HG02610 (cell line): ENCODE data around the gene CENPP.

Experiments
- ATAC-seq: cut with Tn5 transposase; IDR thresholded peaks from one replicate; pipeline ENCODE4 v1.9.1; 2021; ENCODE audit warnings: mild to moderate bottlenecking, moderate library complexity; ENCODE audit not compliant: unreplicated experiment

Gene CENPP

DNA sequence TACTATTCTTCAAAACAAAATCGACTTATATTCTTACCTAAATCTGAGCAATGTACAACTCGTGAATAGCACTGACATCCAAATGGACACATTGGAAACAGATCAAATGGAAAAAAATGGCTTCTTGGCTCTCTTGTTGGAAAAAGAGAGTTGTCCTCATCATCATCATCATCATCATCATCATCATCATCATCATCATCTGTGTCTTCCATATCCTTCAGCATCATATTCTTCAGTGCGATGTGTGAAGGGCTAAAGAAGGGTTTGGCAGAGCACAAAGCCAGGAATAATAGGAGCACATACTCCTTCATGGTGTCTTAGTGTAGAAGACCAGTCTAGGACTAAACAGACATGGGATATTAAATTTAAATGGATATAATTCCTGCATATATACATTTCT is 148.8 kb downstream of the CENPP start:
- no peak for ATAC-seq

DNA sequence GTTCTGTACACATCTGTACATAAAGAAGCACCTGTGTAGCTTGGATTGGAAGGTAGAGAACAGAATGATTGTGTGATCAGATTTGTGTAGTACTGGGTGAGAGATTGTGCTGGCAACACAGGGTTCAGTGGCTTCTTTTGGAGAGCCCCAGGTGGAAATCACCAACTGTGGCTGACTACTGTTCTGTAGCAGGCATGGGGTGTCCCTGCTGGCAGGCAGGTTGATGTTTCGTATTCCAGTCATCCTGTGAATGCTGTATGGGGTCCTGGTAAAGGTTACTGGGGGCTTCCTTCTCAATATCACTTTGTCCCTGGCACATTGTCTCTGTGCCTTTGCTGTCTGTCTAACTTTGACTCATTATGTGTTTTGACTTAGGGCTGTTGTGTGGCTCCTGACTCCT is 151.2 kb downstream of the CENPP start:
- ATAC-seq: peak; percentile 85

DNA sequence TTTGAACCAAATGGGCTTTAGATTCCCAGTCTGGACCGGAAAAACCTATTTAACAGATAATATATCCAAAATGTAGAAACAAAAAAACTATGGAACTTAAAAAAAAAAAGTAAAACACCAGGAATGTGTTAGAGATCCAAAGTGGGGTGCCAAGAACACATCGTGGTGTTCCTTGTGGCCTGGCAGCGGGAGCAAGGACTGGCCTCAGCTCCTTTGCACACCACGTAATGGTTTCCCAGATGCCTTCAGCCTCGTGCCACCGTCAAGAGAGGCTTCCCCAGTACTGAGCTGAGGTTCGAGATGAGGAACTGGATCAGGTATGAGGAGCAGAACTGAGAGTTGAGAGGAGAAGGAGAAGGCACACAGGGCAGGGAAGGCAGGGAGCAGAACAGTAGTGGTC is 153.0 kb downstream of the CENPP start:
- no peak for ATAC-seq

DNA sequence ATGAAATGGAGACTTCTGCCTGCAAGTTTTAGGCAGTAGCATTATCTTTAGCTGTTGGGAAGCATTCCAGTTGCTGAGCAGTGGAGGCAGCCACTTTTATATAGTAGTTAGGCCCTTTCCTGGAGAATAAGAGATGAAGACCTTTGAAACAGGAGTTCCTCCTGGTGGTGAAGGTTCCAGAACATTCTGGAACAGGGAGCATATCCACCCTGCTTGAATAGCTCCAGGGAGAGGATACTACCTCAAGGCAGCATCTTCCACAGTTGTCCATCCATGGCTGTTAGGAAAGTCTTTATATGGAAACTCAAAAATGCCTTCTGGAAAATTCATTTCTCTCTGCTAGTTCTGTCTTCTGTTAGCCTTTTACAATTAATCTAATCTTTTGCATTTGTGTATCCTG is 153.6 kb downstream of the CENPP start:
- no peak for ATAC-seq

DNA sequence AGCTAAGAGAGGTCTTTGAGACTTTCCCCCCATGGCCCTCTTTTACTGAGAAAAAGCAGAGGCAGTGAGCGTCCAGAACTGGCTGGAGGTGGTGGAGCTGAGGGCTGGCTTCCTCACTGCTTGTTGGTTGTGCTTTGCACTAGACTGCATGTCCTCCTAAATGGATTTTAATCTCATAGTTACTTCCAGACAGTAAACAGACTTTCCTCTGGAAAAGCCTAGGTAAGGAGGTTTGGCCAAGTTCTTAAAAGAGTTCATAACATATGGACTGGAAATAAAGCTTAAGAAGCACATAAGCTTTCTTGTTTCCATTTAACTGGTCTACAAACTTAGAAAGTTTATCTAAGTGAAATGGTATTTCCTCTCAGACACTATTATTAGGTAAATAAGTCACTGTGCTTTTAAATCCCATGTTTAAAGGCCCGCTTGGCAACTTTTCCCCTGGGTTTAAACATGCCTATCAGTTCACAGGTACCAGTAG is 154.6 kb downstream of the CENPP start:
- ATAC-seq: no peak

DNA sequence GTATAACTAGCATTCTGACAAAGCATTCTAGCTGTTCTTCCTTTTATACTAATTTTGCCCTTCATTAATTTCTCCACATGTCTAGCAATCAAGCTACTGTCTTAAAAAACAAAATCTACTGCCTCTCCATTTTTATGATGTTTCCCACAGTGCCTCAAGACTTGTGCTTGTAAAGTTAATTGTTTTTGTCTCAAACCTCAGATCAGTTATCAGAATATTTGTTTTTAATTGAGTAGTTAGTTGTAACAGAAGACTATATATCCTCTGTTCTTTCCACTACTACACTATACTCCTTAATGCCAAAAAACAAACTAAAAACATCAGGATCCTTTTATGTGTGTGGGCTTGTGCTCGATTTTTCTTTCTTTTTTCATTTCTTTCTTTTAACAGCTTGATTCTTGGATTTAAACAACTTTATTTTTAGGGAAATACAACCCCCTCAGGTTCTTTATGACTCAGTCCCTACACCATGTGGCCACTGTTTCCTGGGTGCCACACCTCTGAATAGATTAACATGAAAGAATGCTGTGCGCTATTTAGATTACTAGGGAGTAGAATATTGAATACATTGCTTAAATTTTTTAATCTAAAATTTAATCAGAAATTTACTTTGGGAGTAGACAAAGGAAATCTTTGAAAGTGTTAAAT is 155.4 kb downstream of the CENPP start:
- peak; percentile 38 for ATAC-seq

DNA sequence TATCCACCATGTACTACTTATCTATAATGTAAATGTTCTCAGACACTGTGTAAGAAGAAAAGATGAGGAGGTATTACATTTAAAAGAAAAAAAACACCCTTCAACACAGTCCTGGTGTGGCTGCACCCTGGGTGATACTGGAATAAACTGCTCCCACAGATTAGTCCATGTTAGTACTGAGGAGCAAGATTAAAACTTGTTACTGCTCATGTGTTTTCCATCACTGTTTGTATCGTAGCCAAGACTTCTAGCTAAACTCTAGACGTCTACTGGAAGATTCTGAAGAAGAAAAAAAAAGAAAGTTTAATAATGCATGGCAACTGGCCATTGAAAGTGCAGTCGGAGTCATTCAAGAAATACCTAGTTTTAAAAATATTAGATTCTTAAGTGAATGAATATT is 156.6 kb downstream of the CENPP start, which contains the start of gene ASPN:
TSS of gene ASPN (minus strand) at position 178 of the 400 bp plus-strand sequence.
- ATAC-seq: no peak

DNA sequence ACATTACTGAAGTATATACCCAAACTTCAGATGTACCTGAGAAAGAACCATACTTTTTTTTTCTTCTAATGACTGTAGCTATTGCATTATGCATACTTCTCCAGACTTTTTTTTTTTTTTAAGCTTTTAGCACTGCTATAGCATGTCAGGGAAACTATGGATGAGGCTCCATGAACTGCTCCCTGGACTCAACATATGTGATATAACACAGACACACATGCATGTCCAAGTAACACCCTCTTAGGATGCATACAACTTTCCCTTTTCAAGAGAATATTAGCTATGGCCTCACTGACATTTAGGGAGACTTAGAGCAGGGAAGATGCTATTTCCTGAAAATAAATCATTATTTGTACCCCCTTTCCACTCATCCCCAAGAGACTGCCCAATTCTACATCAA is 157.1 kb downstream of the CENPP start:
- ATAC-seq: no peak

DNA sequence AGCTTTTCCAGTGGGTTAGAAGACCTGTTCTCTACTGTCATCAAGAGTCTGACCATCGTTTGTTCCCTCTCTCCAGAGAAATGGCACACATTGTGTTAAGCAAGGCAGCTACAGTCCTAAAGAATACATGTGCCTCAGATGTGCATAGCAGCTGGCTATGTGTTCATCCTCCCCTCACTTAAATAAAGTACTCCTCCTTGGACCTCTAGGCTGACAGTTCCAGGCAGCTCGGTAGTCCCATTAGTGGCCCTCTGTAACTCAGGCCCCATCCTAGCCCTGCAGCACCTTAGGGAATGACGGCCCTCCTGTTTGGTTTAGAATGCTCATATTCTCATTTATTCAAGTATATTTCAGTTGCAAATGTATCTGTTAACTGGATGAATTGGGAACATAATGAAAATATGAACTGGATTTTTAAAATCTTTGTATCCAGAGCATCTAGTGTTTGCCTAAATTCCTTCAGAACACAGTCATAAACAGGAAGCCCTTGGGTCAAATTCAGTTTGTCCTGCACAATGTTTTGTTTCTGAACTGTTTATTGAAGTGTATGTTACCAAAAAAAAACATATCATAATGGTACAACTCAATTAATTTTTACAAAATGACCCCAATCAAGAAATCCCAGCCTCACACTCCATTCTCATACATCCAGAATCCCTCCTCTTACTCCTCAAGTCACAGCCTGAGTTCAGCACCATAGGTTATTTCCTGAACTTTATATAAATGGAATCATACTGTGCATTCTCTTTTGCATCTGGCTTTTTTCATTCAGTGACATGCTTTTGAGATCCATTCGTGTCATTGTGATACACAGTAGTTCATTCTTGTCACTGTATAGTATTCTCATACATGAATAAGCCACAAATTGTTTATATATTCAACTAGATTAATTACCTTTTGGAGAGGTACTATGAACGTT is 158.1 kb downstream of the CENPP start:
- no peak for ATAC-seq

DNA sequence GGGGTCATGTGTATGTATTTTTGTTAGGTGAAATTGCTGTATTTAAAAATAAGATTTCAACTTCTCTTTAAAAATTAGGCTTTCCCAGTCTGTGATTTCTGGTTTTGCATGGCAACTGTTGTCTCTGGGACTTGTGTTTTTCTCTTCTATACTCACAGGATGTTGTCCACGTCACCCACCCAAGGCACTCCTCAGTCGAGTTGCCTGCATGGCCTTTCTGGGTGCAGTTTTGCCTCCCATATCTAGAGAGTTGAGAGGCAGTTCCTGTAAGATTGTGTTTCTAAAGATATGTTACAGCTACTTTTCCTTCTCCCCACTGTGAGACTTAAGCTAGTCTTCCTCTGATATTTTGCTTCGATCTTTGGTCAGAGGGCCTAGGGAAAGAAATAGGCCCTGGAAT is 158.8 kb downstream of the CENPP start:
- no peak for ATAC-seq

DNA sequence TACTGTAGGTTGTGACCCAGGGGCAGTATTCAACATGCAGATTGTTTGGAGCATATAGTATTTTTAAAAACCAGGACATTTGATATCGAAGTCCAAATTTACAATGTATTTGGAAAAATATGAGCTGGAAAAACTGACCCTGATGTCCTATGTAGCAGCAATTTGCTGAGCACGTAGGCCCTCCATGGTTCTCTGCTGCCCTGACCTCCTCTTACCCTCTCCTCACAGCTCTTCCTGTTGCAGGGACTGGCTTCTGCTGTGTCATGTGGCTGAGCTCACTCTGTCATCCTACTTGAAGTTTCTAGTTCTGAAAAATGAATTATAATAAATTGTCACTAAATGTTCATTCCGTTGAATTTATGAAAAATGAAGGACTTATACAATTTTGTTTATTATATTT is 160.6 kb downstream of the CENPP start:
- ATAC-seq: no peak

DNA sequence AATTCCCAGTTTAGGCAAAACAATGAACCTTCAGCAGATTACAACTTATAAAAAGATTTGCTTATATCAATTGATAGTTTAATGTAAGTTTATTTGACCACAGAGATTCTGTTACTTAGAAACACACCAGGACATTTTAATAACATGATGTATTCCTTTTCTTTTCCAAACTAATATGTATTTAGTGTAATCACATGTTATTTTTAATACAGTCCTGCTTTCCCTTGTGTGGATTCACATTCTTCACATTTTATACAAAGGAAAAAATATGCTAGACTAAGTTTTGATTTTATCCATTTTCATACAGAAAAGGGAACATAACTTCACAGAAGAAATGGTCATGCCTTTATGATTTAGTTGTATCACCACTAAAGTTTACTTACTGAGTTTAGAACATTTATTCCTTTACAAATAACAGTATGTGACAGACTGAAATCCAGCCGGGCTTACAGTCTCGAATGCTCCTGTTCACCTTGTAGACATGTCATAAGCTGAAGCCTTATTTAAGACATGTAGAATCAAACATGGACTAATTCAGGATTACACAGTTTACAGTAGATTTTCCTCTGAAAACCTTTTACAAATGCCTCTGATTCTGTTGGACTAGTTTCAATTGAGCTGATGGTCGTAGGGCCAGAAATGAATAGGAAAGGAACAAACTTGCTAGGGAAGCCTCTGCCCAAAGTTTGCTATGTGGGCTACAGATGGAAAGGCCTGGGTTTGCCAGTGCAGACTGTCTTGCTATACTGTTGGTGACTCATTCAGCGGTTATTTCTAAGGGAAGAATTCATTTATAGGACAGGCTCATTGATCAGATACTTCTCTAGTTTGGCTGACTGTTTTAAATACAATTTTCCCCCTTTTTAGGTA is 163.2 kb downstream of the CENPP start:
- no peak for ATAC-seq

DNA sequence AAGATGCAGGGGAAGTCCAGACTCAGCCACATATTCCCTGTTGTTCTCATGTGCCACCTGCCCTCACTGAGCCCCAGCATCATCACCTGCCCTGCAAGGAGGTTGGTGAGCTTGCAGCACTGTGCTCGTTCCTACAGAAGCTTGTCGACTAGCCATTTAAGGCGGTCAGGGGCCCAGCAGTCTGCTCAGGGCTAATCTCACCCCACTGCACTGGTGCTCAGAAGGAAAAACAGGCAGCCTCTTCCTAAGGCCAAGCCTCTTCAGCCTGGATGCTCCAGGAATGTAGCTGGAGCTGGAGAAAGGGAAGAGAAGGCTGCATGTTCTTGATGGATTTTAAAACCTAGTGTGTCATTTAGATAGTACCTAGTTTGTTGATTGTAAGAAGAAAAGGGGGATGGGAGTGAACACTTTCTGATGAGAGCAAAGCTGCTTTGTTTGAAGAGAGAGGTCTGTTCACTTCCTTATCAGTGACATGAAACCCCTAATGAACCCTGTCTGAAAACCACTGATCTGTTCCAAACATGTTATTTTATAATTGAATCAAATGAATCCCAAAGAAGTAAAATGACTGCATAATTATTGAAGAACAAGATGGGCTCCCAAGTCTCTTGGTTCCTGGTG is 167.1 kb downstream of the CENPP start:
- no peak for ATAC-seq

DNA sequence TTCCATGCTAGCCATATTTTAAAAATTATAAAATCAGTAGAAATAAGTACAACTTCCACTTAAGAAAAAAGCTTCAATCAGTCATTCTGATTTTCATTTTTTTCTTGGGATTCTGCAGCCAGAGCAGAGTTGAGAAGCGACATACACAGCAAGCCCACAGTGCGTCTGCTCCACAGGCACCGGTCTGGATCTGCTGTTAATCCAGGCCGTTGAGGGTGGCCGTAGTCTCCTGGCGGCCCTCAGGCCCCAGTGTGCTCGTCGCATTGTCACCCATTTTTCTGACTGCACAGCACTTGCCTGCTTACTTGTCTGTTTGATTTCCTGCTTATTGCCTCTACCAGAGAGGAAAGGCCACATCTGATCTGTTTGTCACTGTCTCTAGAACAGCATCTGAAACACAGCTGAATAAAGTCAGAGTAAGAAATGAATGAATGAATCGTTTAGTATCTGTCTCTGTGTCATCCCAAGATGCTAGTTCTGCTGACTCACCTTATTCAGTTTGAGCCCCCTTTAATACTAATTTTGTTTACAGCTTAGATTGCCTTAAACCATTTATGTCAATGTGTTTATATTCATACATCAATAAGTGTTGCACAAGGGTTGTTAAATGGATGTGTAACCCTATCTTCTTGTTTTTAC is 168.1 kb downstream of the CENPP start:
- ATAC-seq: no peak

DNA sequence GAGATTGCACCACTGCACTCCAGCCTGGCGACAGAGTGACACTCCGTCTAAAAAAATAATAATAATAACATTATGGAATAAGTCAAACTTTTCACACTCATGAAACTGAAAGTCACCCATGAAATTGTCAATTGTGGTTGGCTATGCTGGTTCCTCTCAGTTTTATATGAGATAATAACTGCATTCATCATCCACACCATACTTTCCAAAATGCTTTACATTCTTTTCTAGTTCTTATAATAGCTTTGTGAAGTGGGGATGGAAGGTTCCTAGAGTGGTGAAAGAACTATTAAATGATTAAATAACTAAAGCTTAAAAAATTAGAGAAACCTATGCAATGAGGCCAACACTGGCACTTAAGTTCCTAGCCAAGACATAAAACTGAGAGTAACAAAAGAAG is 169.1 kb downstream of the CENPP start:
- ATAC-seq: no peak

DNA sequence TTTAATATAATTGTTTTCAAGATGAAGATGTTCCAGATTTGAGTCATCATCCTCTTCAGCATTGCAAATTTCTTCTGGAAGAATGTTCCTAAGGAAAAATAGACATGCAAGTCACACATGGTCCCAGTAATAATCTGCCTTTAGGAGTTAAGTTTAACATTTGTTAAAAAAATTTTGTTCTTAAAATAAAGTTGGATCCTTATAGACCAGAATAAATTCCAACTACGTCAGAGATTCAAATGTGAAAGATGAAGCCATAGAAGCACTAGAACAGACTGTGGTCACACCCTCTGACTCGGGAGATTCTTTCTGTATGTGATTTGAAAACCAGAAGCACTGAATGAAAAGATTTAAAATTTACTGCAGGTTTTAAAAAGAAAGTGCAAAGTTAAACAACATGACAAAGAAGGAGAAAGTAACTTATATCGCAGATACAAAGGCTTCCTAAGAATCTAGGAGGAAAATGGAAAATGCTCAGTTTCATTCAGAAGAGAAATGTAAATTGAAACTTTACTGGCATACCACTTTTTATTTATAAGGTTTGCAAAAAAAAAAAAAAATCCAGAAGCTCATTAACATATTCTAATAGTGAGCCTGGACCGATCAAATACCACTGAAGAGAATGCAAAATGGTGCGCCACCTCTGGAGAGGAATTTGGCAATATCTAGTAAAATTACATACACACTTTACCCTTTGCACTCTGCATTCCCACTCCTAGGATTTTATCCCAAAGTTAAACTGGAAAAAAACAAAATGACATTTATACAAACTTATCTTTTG is 170.8 kb downstream of the CENPP start:
- no peak for ATAC-seq

DNA sequence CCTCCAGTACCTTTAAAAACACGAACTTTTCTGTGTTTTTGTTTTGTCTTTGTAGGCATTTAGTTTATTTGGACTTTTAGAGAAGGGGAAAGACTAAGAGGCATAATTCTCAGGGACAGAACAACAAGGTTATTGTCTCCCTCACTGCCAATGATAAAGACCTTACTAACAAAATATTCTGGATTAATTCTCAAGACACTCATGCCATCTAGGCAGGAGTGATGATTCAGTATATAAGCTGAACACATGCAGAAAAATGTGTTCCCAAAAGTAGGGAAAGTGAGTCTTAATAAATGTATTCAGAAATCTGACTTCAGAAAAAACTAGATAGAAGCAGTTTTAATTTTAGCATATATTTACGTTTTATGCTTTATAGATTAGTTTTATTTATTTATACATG is 173.9 kb downstream of the CENPP start:
- ATAC-seq: no peak

DNA sequence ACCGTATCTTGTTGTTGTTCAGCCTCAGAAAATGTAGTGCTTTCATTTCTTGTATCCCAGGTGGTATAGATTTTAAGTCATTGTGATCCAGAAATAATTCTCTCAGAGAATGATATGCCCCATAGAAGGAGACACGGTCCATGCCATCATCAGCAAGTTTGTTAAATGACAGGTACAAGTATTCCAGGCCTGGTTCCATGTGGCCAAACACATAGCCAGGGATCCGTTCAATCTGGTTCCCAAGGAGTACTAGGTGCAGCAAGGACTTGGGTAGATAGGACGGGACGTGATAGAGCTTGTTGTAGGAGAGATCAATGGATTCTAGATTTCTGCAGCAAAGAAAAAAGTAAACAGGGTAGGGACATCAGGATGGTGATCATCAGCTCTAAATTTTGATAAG is 175.0 kb downstream of the CENPP start:
- no peak for ATAC-seq

DNA sequence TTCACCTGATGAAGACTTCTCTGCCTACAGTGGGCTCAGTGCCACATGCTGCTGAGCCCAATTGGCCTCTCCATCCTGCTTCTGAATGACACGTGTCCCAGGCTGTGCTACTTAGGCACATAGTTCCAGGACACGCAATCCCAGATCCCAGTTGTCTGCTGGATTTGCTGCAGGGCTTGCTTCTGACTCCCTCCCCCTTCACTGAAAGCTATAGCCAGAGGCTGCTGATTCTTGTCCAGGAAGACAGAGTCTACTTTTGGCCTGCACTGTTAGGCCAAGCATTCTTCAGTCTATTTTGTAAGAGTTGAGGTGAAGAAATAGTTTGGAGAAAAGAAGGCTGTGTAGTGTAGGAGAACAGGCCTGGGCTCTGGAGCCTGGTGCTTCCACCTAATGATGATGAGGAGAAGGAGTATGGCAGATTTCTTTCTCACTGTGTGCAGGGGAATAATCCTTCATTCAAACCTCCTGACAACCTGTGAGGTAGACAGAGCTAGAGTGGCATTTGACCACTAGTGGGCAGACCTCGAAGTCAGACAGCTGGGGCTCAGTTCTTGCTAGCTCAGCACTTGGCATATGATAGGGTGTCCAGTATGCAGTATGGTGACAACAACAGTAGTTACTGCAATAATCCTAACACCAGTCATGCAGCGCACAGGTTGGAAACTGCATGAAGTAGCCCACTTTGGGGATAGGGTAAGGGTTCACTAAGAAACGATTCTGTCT is 176.1 kb downstream of the CENPP start:
- no peak for ATAC-seq
